ENCODE measurements around the gene MATN4.
A peak's percentile ranks its signal among the peaks of the same experiment; 100 is the strongest.

DNA sequence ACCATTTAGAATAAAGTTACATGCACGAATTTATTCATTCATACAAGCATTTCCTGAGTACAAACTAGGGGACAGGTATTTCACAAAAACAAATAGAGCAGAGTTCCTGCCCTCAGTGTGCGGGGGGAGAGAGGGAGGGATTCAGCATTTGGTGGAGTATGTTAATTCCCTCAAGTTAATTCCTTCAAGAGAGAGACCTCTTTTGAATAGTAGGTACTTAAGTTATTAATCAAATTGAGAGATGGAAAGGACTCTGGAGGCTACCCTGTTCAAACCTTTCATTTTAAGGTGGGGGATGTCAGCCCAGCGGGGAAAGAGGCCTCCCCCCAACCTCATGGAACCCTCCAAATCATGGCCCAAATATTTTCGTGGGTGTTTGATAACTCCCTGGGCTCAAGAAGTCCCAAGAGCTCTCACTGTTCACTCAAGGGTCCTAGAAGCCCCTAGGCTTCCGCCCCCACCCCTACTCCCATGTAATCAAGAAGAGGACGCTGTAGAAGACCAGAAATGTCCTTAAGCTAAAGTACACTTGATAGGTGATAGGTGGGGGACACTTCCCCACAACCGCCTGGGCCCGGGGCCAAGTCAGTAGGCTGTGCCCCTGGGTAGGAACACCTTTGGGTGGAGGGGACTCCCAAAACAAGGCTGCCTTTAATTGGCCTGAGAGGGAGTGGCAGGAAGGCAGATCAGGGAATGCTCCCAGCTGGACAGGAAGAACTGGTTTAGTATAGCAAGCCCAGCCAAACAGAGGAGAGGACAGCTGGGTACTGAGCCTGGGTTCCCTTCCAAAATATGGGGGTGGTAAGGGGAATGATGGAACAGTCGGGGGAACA, 37.2 kb upstream of the MATN4 start:
- TF ChIP-seq, protein P1, sequence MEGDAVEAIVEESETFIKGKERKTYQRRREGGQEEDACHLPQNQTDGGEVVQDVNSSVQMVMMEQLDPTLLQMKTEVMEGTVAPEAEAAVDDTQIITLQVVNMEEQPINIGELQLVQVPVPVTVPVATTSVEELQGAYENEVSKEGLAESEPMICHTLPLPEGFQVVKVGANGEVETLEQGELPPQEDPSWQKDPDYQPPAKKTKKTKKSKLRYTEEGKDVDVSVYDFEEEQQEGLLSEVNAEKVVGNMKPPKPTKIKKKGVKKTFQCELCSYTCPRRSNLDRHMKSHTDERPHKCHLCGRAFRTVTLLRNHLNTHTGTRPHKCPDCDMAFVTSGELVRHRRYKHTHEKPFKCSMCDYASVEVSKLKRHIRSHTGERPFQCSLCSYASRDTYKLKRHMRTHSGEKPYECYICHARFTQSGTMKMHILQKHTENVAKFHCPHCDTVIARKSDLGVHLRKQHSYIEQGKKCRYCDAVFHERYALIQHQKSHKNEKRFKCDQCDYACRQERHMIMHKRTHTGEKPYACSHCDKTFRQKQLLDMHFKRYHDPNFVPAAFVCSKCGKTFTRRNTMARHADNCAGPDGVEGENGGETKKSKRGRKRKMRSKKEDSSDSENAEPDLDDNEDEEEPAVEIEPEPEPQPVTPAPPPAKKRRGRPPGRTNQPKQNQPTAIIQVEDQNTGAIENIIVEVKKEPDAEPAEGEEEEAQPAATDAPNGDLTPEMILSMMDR (IDR thresholded peaks at IDR 0.05), result no peak
- peak in 2 of 4 donors; percentile 24 to 29 for TF ChIP-seq POLR2A (IDR thresholded peaks at IDR 0.05)
